Measurements from ENCODE around the gene MAFF.

DNA sequence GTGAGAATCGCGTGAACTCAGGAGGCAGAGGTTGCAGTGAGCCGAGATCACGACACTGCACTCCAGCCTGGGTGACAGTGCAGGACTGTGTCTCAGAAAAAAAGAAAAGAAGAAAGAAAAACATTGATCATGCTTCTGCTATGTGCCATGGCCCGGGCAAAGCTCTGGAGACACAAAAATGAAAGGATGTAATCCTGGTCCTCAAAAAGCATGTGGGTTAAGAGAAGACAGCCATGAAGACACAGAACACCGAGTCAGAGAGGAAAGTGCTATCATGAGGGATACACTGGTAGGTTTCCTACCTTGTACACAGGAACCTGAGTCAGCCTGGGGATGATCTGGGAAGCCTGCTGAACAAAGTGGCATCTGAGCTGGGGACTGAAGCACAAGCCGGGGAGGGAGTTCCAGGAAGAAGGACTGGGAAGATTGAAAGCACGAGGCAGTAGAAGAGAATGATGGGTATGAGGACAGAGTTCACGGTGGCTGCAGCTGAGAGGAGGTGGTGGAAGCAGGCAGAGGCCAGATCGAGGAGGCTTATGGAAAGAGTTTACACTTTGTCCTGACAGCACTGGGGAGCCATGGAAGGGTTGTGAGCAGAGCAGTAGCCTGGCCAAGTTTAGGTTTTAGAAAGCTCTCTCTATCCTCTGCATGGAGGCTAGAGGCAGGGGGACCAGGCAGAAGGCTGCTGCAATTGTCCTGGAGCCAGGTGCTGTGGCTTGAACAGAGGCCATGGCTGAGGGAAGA lies 9.9 kb upstream of the MAFF start:
- TF ChIP-seq, protein P1, sequence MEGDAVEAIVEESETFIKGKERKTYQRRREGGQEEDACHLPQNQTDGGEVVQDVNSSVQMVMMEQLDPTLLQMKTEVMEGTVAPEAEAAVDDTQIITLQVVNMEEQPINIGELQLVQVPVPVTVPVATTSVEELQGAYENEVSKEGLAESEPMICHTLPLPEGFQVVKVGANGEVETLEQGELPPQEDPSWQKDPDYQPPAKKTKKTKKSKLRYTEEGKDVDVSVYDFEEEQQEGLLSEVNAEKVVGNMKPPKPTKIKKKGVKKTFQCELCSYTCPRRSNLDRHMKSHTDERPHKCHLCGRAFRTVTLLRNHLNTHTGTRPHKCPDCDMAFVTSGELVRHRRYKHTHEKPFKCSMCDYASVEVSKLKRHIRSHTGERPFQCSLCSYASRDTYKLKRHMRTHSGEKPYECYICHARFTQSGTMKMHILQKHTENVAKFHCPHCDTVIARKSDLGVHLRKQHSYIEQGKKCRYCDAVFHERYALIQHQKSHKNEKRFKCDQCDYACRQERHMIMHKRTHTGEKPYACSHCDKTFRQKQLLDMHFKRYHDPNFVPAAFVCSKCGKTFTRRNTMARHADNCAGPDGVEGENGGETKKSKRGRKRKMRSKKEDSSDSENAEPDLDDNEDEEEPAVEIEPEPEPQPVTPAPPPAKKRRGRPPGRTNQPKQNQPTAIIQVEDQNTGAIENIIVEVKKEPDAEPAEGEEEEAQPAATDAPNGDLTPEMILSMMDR (IDR thresholded peaks at IDR 0.05) = no peak
- TF ChIP-seq, protein P2, sequence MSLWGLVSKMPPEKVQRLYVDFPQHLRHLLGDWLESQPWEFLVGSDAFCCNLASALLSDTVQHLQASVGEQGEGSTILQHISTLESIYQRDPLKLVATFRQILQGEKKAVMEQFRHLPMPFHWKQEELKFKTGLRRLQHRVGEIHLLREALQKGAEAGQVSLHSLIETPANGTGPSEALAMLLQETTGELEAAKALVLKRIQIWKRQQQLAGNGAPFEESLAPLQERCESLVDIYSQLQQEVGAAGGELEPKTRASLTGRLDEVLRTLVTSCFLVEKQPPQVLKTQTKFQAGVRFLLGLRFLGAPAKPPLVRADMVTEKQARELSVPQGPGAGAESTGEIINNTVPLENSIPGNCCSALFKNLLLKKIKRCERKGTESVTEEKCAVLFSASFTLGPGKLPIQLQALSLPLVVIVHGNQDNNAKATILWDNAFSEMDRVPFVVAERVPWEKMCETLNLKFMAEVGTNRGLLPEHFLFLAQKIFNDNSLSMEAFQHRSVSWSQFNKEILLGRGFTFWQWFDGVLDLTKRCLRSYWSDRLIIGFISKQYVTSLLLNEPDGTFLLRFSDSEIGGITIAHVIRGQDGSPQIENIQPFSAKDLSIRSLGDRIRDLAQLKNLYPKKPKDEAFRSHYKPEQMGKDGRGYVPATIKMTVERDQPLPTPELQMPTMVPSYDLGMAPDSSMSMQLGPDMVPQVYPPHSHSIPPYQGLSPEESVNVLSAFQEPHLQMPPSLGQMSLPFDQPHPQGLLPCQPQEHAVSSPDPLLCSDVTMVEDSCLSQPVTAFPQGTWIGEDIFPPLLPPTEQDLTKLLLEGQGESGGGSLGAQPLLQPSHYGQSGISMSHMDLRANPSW (CRISPR knock-in tag; conservative IDR thresholded peaks at IDR 0.05; ENCODE audit: low read depth) = no peak
- TF ChIP-seq GABPB1 (CRISPR knock-in tag; IDR thresholded peaks at IDR 0.05) (no peak), ESRRA (CRISPR knock-in tag; IDR thresholded peaks at IDR 0.05; ENCODE audit: borderline replicate concordance) (no peak), GRHL2 (CRISPR knock-in tag; IDR thresholded peaks at IDR 0.05; ENCODE audit: insufficient replicate concordance, severe bottlenecking) (no peak), ZBTB21 (CRISPR knock-in tag; IDR thresholded peaks at IDR 0.05; ENCODE audit: borderline replicate concordance) (no peak), NFYB (CRISPR knock-in tag; conservative IDR thresholded peaks at IDR 0.05; ENCODE audit: low read depth) (no peak)
- TF ChIP-seq, protein P3, sequence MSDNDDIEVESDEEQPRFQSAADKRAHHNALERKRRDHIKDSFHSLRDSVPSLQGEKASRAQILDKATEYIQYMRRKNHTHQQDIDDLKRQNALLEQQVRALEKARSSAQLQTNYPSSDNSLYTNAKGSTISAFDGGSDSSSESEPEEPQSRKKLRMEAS (CRISPR knock-in tag; IDR thresholded peaks at IDR 0.05) = no peak
- TF ChIP-seq, protein P4, sequence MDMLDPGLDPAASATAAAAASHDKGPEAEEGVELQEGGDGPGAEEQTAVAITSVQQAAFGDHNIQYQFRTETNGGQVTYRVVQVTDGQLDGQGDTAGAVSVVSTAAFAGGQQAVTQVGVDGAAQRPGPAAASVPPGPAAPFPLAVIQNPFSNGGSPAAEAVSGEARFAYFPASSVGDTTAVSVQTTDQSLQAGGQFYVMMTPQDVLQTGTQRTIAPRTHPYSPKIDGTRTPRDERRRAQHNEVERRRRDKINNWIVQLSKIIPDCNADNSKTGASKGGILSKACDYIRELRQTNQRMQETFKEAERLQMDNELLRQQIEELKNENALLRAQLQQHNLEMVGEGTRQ (CRISPR knock-in tag; IDR thresholded peaks at IDR 0.05) = no peak
